Parathyroid adenoma (tissue), 2 donors: Measurements from ENCODE around the gene PRDX5.

Experiments
- H2AFZ ChIP-seq: fragments of 300-600 bp; sonication (generic); one replicate; pipeline ENCODE4 v1.7.0; 2017; ENCODE audit warnings: antibody characterized with exemption, mild to moderate bottlenecking
- H3K27ac ChIP-seq: fragments of 300-600 bp; sonication (generic); one replicate; pipeline ENCODE4 v1.7.0; 2017
- H3K27me3 ChIP-seq: fragments of 300-600 bp; sonication (generic); one replicate; pipeline ENCODE4 v1.7.0; 2017; ENCODE audit warnings: low read length; ENCODE audit not compliant: control insufficient read depth, insufficient read depth
- H3K36me3 ChIP-seq: fragments of 300-600 bp; sonication (generic); one replicate; pipeline ENCODE4 v1.7.0; 2017; ENCODE audit warnings: low read length; ENCODE audit not compliant: control insufficient read depth, insufficient read depth
- H3K4me1 ChIP-seq: fragments of 300-600 bp; sonication (generic); one replicate; pipeline ENCODE4 v1.7.0; 2017; ENCODE audit warnings: control low read depth
- H3K4me2 ChIP-seq: fragments of 300-600 bp; sonication (generic); one replicate; pipeline ENCODE4 v1.7.0; 2017; ENCODE audit warnings: low read length
- H3K4me3 ChIP-seq: fragments of 300-600 bp; sonication (generic); one replicate; pipeline ENCODE4 v1.7.0; 2017; ENCODE audit warnings: low read depth, low read length
- H3K79me2 ChIP-seq: fragments of 300-600 bp; sonication (generic); one replicate; pipeline ENCODE4 v1.7.0; 2017; ENCODE audit warnings: control low read depth
- H3K9ac ChIP-seq: fragments of 300-600 bp; sonication (generic); one replicate; pipeline ENCODE4 v1.7.0; 2017; ENCODE audit warnings: mild to moderate bottlenecking
- H3K9me3 ChIP-seq: fragments of 300-600 bp; sonication (generic); one replicate; pipeline ENCODE4 v1.7.0; 2017; ENCODE audit warnings: low read length; ENCODE audit not compliant: control insufficient read depth
- CTCF ChIP-seq: fragments of 300-600 bp; sonication (generic); IDR thresholded peaks from one replicate; pipeline ENCODE4 v1.7.0; 2017; ENCODE audit warnings: antibody characterized with exemption, mild to moderate bottlenecking
- donor health status: primary hyperparathyroidism.

The PRDX5 gene

GRCh38 chr11:64294774-64295173 is 23.1 kb upstream of the PRDX5 start:
- Histone ChIP-seq H3K4me1 (peaks cover under 1% of the 10 kb centered on the region), H3K79me2 (no peaks in the 10 kb centered on the region), H3K4me3 (no peak overlapping the region), H3K9me3 (no peaks in the 10 kb centered on the region), H3K27me3 (no peaks in the 10 kb centered on the region), H3K9ac (no peak overlapping the region), H3K27ac (no peak overlapping the region), H3K4me2 (no peak overlapping the region), H2AFZ (no peak overlapping the region), H3K36me3 (no peaks in the 10 kb centered on the region)
- no peak for TF ChIP-seq CTCF

GRCh38 chr11:64295760-64296159 is 22.2 kb upstream of the PRDX5 start:
- no peak overlapping the region for H3K4me2 ChIP-seq
- H3K4me3 ChIP-seq = no peak overlapping the region
- H3K9me3 ChIP-seq = no peaks in the 10 kb centered on the region
- TF ChIP-seq CTCF = no peak
- H3K27ac ChIP-seq = no peak overlapping the region
- H3K27me3 ChIP-seq = no peaks in the 10 kb centered on the region
- peaks cover 3% of the 10 kb centered on the region for H3K4me1 ChIP-seq
- no peaks in the 10 kb centered on the region for H3K79me2 ChIP-seq
- no peak overlapping the region for H2AFZ ChIP-seq
- H3K9ac ChIP-seq = no peak overlapping the region
- H3K36me3 ChIP-seq = no peaks in the 10 kb centered on the region

GRCh38 chr11:64296236-64296635 is 21.7 kb upstream of the PRDX5 start:
- no peak overlapping the region for H3K9ac ChIP-seq
- H3K36me3 ChIP-seq = no peaks in the 10 kb centered on the region
- H3K9me3 ChIP-seq = no peaks in the 10 kb centered on the region
- TF ChIP-seq CTCF = no peak
- no peaks in the 10 kb centered on the region for H3K27me3 ChIP-seq
- peaks cover 3% of the 10 kb centered on the region for H3K4me1 ChIP-seq
- H3K4me3 ChIP-seq = no peak overlapping the region
- H3K4me2 ChIP-seq = no peak overlapping the region
- no peak overlapping the region for H2AFZ ChIP-seq
- H3K27ac ChIP-seq = no peak overlapping the region
- no peaks in the 10 kb centered on the region for H3K79me2 ChIP-seq

- Histone ChIP-seq H3K4me1 (peaks cover 3% of the 10 kb centered on the region), H3K9ac (no peak overlapping the region), H3K27me3 (no peaks in the 10 kb centered on the region)
Observed at GRCh38 chr11:64296830-64297698, 20.9 kb upstream of the PRDX5 start.

More at GRCh38 chr11:64296830-64297698, 20.9 kb upstream of the PRDX5 start:
- TF ChIP-seq CTCF = no peak
- Histone ChIP-seq H3K9me3 (no peaks in the 10 kb centered on the region), H3K27ac (no peak overlapping the region), H3K36me3 (no peaks in the 10 kb centered on the region), H3K4me3 (no peak overlapping the region), H3K79me2 (no peaks in the 10 kb centered on the region), H3K4me2 (no peak overlapping the region), H2AFZ (no peak overlapping the region)
